ENCODE data around the gene MRS2.
"Not testable (repeated sequence)": the region's sequence is repeated elsewhere in the genome, so short reads cannot be mapped to it uniquely, and the experiment has no call there.

The MRS2 gene, protein sequence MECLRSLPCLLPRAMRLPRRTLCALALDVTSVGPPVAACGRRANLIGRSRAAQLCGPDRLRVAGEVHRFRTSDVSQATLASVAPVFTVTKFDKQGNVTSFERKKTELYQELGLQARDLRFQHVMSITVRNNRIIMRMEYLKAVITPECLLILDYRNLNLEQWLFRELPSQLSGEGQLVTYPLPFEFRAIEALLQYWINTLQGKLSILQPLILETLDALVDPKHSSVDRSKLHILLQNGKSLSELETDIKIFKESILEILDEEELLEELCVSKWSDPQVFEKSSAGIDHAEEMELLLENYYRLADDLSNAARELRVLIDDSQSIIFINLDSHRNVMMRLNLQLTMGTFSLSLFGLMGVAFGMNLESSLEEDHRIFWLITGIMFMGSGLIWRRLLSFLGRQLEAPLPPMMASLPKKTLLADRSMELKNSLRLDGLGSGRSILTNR

GRCh38 chr6:24402697-24403500, at the start of gene MRS2:
MRS2 (plus strand) TSS chr6:24402936; CDS start chr6:24403047, 111 bp downstream.
- peak; percentile 84 for DNase-seq

DNA sequence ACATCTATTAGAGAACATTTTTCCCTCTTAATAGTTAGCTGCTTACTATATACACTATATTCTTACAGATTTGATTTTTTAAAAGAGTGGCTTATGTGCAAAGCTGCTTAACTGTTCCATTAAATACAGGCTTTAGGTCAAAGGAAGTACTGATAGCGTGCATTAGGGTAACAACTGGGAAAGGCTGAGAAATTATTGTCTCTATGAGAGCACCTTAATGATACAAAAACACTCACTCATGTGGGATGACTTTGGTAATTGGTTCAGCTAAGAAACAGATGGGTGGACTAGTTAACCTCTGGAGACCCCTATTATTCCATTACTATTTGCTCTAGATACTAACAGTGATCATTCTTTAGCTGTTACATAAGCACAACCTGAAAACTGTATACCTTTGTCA, 48.9 kb upstream of the MRS2 start:
- no peak for DNase-seq

GRCh38 chr6:24355393-24355792, 47.3 kb upstream of the MRS2 start:
- no peak for DNase-seq

GRCh38 chr6:24356310-24356973, 46.3 kb upstream of the MRS2 start:
- no peak for DNase-seq

DNA sequence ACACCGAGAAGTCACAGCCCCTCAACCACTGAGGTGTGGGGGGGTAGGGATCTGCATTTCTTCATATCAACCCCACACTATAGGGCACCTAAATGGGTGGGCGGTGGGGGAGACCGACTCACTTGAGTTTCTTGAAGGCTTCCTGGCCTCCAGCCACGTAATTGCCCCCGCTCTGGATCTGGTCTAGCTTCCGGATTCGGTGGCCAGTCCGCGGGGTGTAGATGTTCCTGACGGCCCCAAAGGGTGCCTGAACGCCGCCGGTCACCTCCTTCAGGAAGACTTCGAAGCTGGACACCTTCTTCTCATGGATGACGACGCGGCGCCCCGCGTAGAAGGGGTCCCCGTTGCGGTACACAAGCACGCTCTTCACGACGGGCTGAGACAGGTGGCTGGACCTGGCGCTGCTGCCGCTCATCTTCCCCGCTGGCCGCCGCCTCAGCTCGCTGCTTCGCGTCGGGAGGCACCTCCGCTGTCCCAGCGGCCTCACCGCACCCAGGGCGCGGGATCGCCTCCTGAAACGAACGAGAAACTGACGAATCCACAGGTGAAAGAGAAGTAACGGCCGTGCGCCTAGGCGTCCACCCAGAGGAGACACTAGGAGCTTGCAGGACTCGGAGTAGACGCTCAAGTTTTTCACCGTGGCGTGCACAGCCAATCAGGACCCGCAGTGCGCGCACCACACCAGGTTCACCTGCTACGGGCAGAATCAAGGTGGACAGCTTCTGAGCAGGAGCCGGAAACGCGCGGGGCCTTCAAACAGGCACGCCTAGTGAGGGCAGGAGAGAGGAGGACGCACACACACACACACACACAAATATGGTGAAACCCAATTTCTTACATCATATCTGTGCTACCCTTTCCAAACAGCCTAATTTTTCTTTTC, 45.2 kb upstream of the MRS2 start, which contains the start of gene DCDC2:
Gene DCDC2 (minus strand): TSS at position 724 of the 883 bp plus-strand sequence. CDS start 309 bp downstream, at position 415.
- DNase-seq = peak; percentile 35

- no peak for DNase-seq
Observed at GRCh38 chr6:24358219-24358821, 44.4 kb upstream of the MRS2 start.

GRCh38 chr6:24359640-24360454, 42.9 kb upstream of the MRS2 start:
- DNase-seq = peak; percentile 88

DNA sequence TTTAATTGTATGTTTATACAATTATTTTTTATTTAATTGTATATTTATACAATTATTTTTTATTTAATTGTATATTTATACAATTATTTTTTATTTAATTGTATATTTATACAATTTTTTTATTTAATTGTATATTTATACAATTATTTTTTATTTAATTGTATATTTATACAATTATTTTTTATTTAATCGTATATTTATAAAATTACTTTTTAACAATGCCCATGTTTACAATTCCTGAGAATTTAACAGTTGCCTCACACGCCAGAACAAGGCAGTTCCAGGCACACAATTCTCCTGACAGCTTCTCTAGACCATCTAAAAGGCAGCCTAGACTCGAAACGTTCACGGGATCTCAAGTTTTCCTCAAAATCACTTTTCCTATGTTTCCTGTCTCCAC, 40.4 kb upstream of the MRS2 start:
- not testable (repeated sequence) for DNase-seq

- not testable (repeated sequence) for DNase-seq
Observed at GRCh38 chr6:24365103-24365633, 37.6 kb upstream of the MRS2 start.

DNA sequence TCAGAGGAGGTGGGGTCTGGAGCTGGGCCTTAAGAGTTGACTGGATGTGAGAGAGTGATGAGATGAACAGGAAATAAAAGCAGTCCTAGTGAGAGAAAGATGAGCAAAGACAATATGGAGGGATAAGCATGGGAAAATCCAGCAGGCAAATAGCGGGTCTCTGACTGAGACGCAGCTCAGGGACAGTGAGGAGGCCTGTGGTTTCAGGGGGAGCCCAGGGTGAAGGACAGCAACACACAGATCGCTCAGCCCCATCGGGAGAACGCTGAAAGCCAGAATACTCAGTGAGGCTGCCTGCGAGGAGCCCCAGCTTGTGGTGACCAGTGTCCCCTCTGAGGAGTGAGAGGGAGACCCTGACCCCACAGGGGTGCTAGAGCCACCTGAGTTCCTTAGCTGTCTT, 28.1 kb upstream of the MRS2 start:
- DNase-seq = no peak

GRCh38 chr6:24376871-24377270, 25.9 kb upstream of the MRS2 start:
- DNase-seq = no peak

DNA sequence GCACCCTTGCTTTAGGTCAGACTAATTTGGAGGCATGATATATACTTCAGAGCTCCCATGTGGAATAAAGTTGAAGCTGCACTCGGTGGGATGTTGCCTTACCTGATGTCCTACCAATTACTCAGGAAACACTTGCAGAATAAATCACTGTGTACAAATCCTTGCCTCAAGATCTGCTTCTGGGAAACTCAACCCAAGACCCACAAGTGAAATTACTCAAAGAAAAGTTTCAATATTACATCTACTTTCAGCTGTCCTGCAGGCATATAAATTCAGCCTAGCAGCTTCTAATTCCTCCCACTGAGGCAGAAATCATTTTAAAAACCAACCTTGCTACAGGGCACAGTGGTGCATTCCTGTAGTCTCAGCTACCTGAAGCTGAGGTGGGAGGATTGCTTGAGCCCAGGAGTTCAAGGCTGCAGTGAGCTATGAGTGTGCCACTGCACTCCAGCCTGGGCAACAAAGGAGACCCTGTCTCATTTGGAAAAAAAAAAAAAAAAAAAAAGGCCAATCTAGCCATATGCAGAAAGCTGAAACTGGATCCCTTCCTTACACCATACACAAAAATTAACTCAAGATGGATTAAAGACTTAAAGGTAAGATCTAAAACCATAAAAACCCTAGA, 24.2 kb upstream of the MRS2 start:
- no peak for DNase-seq

DNA sequence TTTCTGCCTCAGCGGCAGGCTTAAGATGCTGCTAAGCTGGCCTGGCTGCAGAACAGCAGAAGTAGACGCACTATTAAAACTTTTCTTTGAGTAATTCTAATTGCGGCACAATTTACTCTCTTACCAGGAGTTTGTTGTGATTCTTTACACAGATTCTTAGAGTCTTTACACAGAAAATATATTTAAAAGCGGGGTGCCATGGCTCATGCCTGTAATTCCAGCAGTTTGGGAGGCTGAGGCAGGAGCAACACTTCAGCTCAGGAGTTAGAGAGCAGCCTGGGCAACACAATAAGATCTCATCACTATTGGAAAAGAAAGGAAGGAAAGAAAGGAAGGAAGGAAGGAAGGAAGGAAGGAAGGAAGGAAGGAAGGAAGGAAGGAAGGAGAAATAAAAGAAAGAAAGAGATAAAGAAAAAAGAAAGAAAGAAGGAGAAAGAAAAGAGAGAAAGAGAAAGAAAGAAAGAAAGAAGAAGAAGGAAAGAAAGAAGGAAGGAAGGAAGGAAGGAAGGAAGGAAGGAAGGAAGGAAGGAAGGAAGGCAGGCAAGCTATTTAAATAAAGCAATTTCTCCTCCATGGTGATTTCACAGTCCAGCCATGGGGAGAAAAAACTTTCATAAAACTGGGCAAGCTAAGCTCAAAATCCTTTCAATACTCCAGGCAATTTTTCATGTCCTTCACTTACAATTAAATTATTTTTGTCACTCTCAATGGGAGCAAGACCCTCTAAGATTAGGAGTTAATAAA, 21.1 kb upstream of the MRS2 start:
- no peak for DNase-seq

- DNase-seq = no peak
Observed at GRCh38 chr6:24382220-24382540, 20.6 kb upstream of the MRS2 start.

- DNase-seq = not testable (repeated sequence)
Observed at GRCh38 chr6:24382891-24383494, 19.7 kb upstream of the MRS2 start.

- DNase-seq = not testable (repeated sequence)
Observed at GRCh38 chr6:24384369-24385130, 18.2 kb upstream of the MRS2 start.

DNA sequence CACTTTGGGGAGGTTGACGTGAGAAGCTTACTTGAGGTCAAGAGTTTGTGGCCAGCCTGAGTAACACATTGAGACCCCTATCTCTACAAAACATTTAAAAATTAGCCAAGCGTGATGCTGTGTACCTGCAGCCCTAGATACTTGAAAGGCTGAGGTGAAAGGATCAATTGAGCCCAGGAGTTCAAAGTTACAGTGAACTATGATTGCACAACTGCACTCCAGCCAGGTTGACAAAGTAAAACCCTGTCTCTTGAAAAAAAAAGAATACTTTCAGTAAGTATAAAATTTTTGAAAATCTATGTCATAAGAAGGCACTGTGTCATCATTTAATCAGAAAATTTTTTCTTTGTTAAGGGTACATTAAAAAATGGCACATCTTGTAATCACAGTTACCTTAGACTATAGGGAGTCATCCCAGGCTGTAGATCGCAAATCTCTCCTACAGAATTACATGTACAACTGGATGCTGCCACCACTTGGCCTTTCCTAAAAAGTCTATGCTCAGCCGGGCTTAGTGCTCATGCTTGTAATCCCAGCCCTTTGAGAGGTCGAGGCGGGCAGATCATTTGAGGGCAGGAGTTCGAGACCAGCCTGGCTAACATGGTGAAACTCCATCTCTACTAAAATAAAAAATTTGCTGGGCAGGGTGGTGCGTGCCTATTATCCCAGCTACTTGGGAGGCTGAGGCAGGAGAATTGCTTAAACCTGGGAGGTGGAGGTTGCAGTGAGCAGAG, 17.0 kb upstream of the MRS2 start:
- DNase-seq = no peak

- no peak for DNase-seq
Observed at GRCh38 chr6:24387818-24388217, 14.9 kb upstream of the MRS2 start.

All from hematopoietic multipotent progenitor cell treated with erythropoietin and hydrocortisone succinate and interleukin-3 and kit ligand, for 6 days (in vitro differentiated cells).